K562 treated with DMSO at 1 percent for 12 hours (cell line): ENCODE results near the gene ROCK1. TPM values are rescaled to one million over a fixed set of nuclear protein-coding genes. Genes with fewer than 3 reads are reported as not detected.

Experiments used
- total RNA-seq: library from RNA; unstranded; fragments of 300-600 nt; gene quantifications from 2 replicates; pipeline ENCODE4 v1.2.3, GENCODE V29; 2022; ENCODE audit not compliant: insufficient read depth

Gene ROCK1
- 5.5 and 21.6 TPM in 2 replicates for total RNA-seq

DNA sequence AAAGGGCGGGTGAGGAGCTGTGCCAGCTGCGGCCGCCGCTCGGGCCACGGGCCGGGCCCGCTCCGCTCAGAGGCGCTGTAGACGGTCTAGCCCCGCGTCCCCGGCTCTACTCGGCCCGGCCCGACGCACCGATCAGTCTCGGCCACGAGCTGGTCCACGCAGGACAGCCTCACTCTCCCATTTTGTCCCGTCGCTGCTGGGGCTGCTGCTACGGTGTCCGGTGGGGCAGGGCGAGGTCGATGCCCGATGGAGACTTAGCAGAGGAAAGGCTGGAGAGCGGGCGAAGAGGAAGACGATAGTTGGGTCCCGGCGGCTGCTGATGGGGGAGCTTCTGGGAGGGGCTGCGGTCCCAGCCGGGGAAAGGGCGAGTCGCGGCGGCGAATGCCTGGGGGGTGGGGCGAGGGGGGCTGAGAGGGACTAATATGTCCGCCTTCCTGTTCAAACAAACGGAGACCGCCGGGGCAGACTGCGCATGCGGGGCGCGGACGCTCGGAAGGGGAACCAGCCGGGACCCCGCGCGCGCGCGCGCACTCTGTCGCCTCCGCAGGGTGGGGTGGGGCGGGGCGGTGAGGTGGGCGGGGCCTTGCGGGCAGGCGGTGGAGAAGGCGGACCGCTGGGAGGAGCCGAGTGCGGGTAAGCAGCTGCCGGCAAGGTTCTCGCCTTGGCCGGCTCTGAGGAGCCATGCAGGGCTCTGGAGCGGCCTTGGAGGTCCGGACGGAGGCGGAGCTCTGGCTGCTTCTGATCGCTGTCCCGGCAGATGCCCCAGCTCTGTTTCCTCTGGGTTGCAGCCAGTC is at the start of gene ROCK1:
TSS of gene ROCK1 (minus strand) at position 468 of the 794 bp plus-strand sequence. CDS start 903 bp downstream, outside the sequence.

Other genes starting within 250 kb of the ROCK1 start
- not detected in 2 replicates for gene GREB1L, start 130.4 kb upstream of the ROCK1 start, total RNA-seq